ENCODE data around the gene DNAJB5.

- TF ChIP-seq CTCF (IDR thresholded peaks at IDR 0.05) = no peak
- no peak for TF ChIP-seq POLR2A (IDR thresholded peaks at IDR 0.05)
These were observed 27.0 kb upstream of the DNAJB5 start for GRCh38 chr9:34962546-34962945.
